Esophagus squamous epithelium (tissue), 4 donors: ENCODE measurements around the gene DDI2.

Experiments
- CTCF ChIP-seq, 6 experiments: fragments of 450-650 bp in 4 of 6; fragments of 200-600 bp in 2 of 6; sonication (generic) in 2 of 6; IDR thresholded peaks; one replicate each; pipeline ENCODE4 v1.5.1; 2016 to 2019; ENCODE audit warnings: antibody characterized with exemption in 6 of 6, mild to moderate bottlenecking in 4 of 6, moderate library complexity in 4 of 6
- POLR2A ChIP-seq, 4 donors: fragments of 450-650 bp; IDR thresholded peaks; one replicate each; pipeline ENCODE4 v1.6.1; 2017; ENCODE audit warnings: antibody characterized with exemption in 4 of 4, mild to moderate bottlenecking in 4 of 4, moderate library complexity in 3 of 4

DNA sequence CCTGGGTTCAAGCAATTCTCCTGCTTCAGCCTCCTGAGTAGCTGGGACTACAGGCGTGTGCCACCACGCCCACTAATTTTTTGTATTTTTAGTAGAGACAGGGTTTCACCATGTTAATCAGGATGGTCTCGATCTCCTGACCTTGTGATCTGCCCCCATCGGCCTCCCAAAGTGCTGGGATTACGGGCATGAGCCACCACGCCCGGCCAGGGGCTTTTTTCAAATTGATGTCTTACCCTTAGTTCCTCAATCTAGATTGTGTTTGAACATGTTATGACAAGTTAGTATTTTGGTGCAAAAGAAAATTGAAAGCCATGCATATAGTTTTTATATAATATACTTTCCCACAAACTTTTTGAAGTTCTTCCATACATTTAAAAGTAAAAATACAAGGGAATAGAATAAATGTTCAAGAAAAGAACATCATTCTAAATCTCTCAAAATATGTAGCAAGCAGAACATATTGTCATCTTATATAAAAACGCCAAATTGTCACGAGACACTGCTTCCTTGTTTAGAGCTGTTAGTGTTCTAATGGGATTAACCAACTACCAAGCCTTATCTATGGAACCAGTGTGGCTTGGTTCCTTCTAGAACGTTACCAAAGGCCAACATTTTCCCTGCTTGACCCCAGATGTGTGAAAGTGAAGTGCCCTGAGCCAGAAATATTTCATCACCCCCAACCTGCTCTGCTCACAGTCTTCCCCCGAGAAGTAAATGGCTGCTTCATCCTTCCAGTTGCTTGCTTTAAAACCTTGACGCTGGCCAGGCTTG, 57.3 kb downstream of the DDI2 start:
- TF ChIP-seq POLR2A (IDR thresholded peaks at IDR 0.05) (no peak), CTCF (IDR thresholded peaks at IDR 0.05) (no peak)
